HEK293T (cell line): Measurements from ENCODE around the gene GRM4.

Experiments used
- SUZ12 ChIP-seq: fragments of 450-650 bp; IDR thresholded peaks from 2 replicates; pipeline ENCODE4 v1.6.1; 2016; ENCODE audit warnings: mild to moderate bottlenecking
- TARDBP ChIP-seq: fragments of 450-650 bp; IDR thresholded peaks from 2 replicates; pipeline ENCODE4 v1.6.1; 2016

DNA sequence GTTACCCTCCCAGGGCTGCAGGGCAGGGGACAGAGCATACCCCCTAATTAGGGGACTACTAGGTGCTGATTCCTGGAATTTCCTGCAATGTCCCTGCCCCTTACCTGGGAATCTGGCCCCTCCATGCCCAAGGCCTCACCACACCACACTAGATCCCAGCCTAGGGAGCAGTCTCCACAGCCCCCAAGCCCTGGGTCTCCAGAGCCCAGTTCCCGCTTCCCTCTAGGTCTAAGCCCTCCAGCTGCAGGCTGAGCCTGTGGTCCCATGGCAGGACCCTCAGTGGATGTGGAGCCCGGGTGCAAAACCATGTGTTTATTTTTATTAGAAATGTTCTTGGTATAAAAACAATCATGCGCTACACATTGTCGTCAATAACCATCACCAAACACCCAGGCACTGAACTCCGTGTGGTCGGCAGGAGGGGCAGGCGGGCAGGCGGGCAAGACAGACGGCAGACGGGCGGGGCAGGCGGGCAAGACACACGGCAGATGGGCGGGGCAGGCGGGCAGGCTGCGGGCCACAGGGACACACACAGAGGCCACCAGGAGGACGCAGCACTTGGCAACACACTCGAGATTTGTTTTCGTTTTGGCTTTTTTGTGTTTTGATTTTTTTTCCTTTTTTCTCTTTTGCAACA is 124.2 kb downstream of the GRM4 start:
- TF ChIP-seq SUZ12 (no peak), TARDBP (no peak)
